Measurements from ENCODE around the gene OR10AG1. TPM values are rescaled to one million over a fixed set of nuclear protein-coding genes. Genes with fewer than 3 reads are reported as not detected.

OR10AG1 gene
- total and polyA plus RNA-seq, 2 donors (not counting 3 experiments of a cell fraction or from before 2014, with no cell fraction given) = not detected

GRCh38 chr11:55970935-55971334 is 1.2 kb upstream of the OR10AG1 start:
- no peaks in the 10 kb centered on the region for H3K4me1 ChIP-seq (ENCODE audit: control insufficient read depth, extremely low read depth, insufficient read depth, low read length)
- dilution Hi-C loops (cut with MboI; ENCODE audit: extremely low pct_ligation_motif_present, low sequenced_read_pairs) = no loop called here

DNA sequence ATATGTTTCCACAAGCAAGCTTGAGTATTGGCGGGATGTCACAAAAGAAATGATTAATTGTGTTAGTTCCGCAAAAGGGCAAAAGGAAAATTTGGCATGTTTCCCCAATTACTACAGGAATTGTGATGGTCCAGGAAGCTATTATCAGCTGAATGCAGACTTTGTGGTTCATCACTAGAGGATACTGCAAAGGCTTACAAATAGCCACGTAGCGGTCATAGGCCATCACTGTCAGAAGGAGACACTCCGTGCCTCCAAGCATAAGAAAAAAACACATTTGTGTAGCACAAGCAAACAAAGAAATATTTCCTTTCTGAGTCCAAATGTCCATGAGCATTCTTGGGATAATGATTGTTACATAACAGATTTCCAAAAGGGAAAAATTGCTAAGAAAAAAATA is 1.8 kb downstream of the OR10AG1 start:
- TF ChIP-seq EZH2 (IDR thresholded peaks at IDR 0.05; ENCODE audit: borderline replicate concordance, low read depth, low read length, severe bottlenecking) = no peak
- no peak for TF ChIP-seq POLR2AphosphoS5 (IDR thresholded peaks at IDR 0.05; ENCODE audit: insufficient read depth, low read depth, low read length)
- no peak for TF ChIP-seq POLR2A (IDR thresholded peaks at IDR 0.05; ENCODE audit: low read depth, low read length)
- TF ChIP-seq FOS (IDR thresholded peaks at IDR 0.05; ENCODE audit: borderline replicate concordance, insufficient read depth, low read length) = no peak
- no peak for TF ChIP-seq GATA2 (IDR thresholded peaks at IDR 0.05; ENCODE audit: insufficient read depth, insufficient read length, low read depth, low read length)
- TF ChIP-seq MYC (IDR thresholded peaks at IDR 0.05; ENCODE audit: low read depth, low read length) = no peak
- TF ChIP-seq, protein P1, sequence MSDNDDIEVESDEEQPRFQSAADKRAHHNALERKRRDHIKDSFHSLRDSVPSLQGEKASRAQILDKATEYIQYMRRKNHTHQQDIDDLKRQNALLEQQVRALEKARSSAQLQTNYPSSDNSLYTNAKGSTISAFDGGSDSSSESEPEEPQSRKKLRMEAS (IDR thresholded peaks at IDR 0.05; ENCODE audit: insufficient read depth, insufficient read length) = no peak
- TF ChIP-seq CTCF (IDR thresholded peaks at IDR 0.05; ENCODE audit: extremely low read depth in 1 of 2, insufficient read depth in 1 of 2, low read depth in 1 of 2, low read length in 2 of 2) = no peak
- BruUV-seq (replicated peaks) = no TSS peak
- H3K79me2 ChIP-seq (ENCODE audit: control insufficient read depth, insufficient read depth, low read length) = no peaks in the 10 kb centered on the region

More at GRCh38 chr11:55970935-55971334, 1.2 kb upstream of the OR10AG1 start:
- Histone ChIP-seq H3K9me3 (replicated peaks; ENCODE audit: control insufficient read depth, insufficient read depth, low read length) (peaks cover 2% of the 10 kb centered on the region), H2AFZ (ENCODE audit: low read depth, low read length) (no peak overlapping the region), H4K20me1 (replicated peaks; ENCODE audit: control insufficient read depth, extremely low read depth, insufficient read depth, low read length) (no peaks in the 10 kb centered on the region), H3K79me2 (ENCODE audit: control insufficient read depth, insufficient read depth, low read length) (no peaks in the 10 kb centered on the region), H3K36me3 (ENCODE audit: control insufficient read depth in 2 of 2, extremely low read depth in 1 of 2, insufficient read depth in 2 of 2, low read length in 2 of 2) (no peaks in the 10 kb centered on the region), H3K9me1 (replicated peaks; ENCODE audit: control insufficient read depth, extremely low read depth, insufficient read depth, low read length) (no peaks in the 10 kb centered on the region), H3K27me3 (ENCODE audit: control insufficient read depth in 2 of 2, insufficient read depth in 2 of 2, low read length in 2 of 2) (no peaks in the 10 kb centered on the region), H3K4me2 (ENCODE audit: insufficient read depth, low read length) (no peak overlapping the region), H3K27ac (ENCODE audit: insufficient read depth, low read depth, low read length) (no peak overlapping the region), H3K9ac (replicated peaks; ENCODE audit: extremely low read depth, insufficient read depth, low read length) (no peak overlapping the region), H3K4me3 (replicated peaks in 1 of 3; ENCODE audit: insufficient read depth in 1 of 3, low read depth in 1 of 3, low read length in 3 of 3) (no peak overlapping the region)
- no peak for DNase-seq (ENCODE audit: low read depth, low spot score)
- intact Hi-C loops (cut with micrococcal nuclease) = no loop called here
- POLR2A ChIA-PET = no interaction called here
- CTCF ChIA-PET = no interaction called here
- BruUV-seq (replicated peaks) = no TSS peak
- no peak for FAIRE-seq
- no peak for TF ChIP-seq FOS (IDR thresholded peaks at IDR 0.05; ENCODE audit: borderline replicate concordance, insufficient read depth, low read length)
- TF ChIP-seq EZH2 (IDR thresholded peaks at IDR 0.05; ENCODE audit: borderline replicate concordance, low read depth, low read length, severe bottlenecking) = no peak
- TF ChIP-seq, protein P1 (IDR thresholded peaks at IDR 0.05; ENCODE audit: insufficient read depth, insufficient read length) = no peak

More for the DNA sequence above, 1.8 kb downstream of the OR10AG1 start:
- H2AFZ ChIP-seq (ENCODE audit: low read depth, low read length) = no peak overlapping the region
- intact Hi-C loops (cut with micrococcal nuclease) (no loop called here), dilution Hi-C loops (cut with MboI; ENCODE audit: extremely low pct_ligation_motif_present, low sequenced_read_pairs) (no loop called here)
- H3K27me3 ChIP-seq (ENCODE audit: control insufficient read depth in 2 of 2, insufficient read depth in 2 of 2, low read length in 2 of 2) = no peaks in the 10 kb centered on the region
- H3K4me2 ChIP-seq (ENCODE audit: insufficient read depth, low read length) = no peak overlapping the region
- ChIA-PET POLR2A (no interaction called here), CTCF (no interaction called here)
- H3K4me3 ChIP-seq (replicated peaks in 1 of 3; ENCODE audit: insufficient read depth in 1 of 3, low read depth in 1 of 3, low read length in 3 of 3) = no peak overlapping the region
- no peaks in the 10 kb centered on the region for H3K4me1 ChIP-seq (ENCODE audit: control insufficient read depth, extremely low read depth, insufficient read depth, low read length)
- no peaks in the 10 kb centered on the region for H3K9me1 ChIP-seq (replicated peaks; ENCODE audit: control insufficient read depth, extremely low read depth, insufficient read depth, low read length)
- H3K9ac ChIP-seq (replicated peaks; ENCODE audit: extremely low read depth, insufficient read depth, low read length) = no peak overlapping the region
- H3K36me3 ChIP-seq (ENCODE audit: control insufficient read depth in 2 of 2, extremely low read depth in 1 of 2, insufficient read depth in 2 of 2, low read length in 2 of 2) = no peaks in the 10 kb centered on the region
- DNase-seq (ENCODE audit: low read depth, low spot score) (no peak), FAIRE-seq (no peak)
- no peaks in the 10 kb centered on the region for H4K20me1 ChIP-seq (replicated peaks; ENCODE audit: control insufficient read depth, extremely low read depth, insufficient read depth, low read length)
- H3K27ac ChIP-seq (ENCODE audit: insufficient read depth, low read depth, low read length) = no peak overlapping the region
- peaks cover 2% of the 10 kb centered on the region for H3K9me3 ChIP-seq (replicated peaks; ENCODE audit: control insufficient read depth, insufficient read depth, low read length)
